ENCODE results near the gene RAD1.
"Not testable (repeated sequence)": the region's sequence is repeated elsewhere in the genome, so short reads cannot be mapped to it uniquely, and the experiment has no call there.

The RAD1 gene

GRCh38 chr5:34924462-34924765, 9.1 kb upstream of the RAD1 start:
- H3K9me3 ChIP-seq (ENCODE audit: insufficient read depth, low read depth, low read length) = no peaks in the 10 kb centered on the region
- peaks cover 22% of the 10 kb centered on the region for H4K20me1 ChIP-seq (ENCODE audit: insufficient read depth, low read length, poor library complexity, severe bottlenecking)
- no peaks in the 10 kb centered on the region for H3K9me2 ChIP-seq (replicated peaks; ENCODE audit: low read depth, low read length)
- peaks cover 69% of the 10 kb centered on the region for H3K36me3 ChIP-seq (ENCODE audit: insufficient read depth, low read length)
- no peak overlapping the region for H2AFZ ChIP-seq (ENCODE audit: low read length)
- TF ChIP-seq CTCF (conservative IDR thresholded peaks at IDR 0.05; ENCODE audit: low read length) = no peak
- H3K4me3 ChIP-seq (ENCODE audit: low read length, poor library complexity, severe bottlenecking) = no peak overlapping the region
- H3K9ac ChIP-seq (ENCODE audit: low read depth, low read length, poor library complexity, severe bottlenecking) = no peak overlapping the region
- peaks cover 9% of the 10 kb centered on the region for H3F3A ChIP-seq (ENCODE audit: low read depth)
- H3K79me2 ChIP-seq (ENCODE audit: insufficient read depth, low read length) = peaks cover 40% of the 10 kb centered on the region
- H3K4me2 ChIP-seq (ENCODE audit: low read depth, low read length, poor library complexity, severe bottlenecking) = no peak overlapping the region
- H3K4me1 ChIP-seq (ENCODE audit: insufficient read depth, low read length, poor library complexity, severe bottlenecking) = peaks cover 14% of the 10 kb centered on the region
- H3K27me3 ChIP-seq (ENCODE audit: insufficient read depth, low read length, poor library complexity, severe bottlenecking) = no peaks in the 10 kb centered on the region

GRCh38 chr5:34923694-34924461, 8.6 kb upstream of the RAD1 start:
- no peak overlapping the region for H3K4me3 ChIP-seq (ENCODE audit: low read length, poor library complexity, severe bottlenecking)
- peaks cover 16% of the 10 kb centered on the region for H3K4me1 ChIP-seq (ENCODE audit: insufficient read depth, low read length, poor library complexity, severe bottlenecking)
- no peak overlapping the region for H3K9ac ChIP-seq (ENCODE audit: low read depth, low read length, poor library complexity, severe bottlenecking)
- peaks cover 70% of the 10 kb centered on the region for H3K36me3 ChIP-seq (ENCODE audit: insufficient read depth, low read length)
- H3F3A ChIP-seq (ENCODE audit: low read depth) = peaks cover 9% of the 10 kb centered on the region
- H3K79me2 ChIP-seq (ENCODE audit: insufficient read depth, low read length) = peaks cover 45% of the 10 kb centered on the region
- no peaks in the 10 kb centered on the region for H3K9me2 ChIP-seq (replicated peaks; ENCODE audit: low read depth, low read length)
- no peaks in the 10 kb centered on the region for H3K27me3 ChIP-seq (ENCODE audit: insufficient read depth, low read length, poor library complexity, severe bottlenecking)
- H3K4me2 ChIP-seq (ENCODE audit: low read depth, low read length, poor library complexity, severe bottlenecking) = peak overlapping the region; percentile 9
- H4K20me1 ChIP-seq (ENCODE audit: insufficient read depth, low read length, poor library complexity, severe bottlenecking) = peaks cover 28% of the 10 kb centered on the region
- no peaks in the 10 kb centered on the region for H3K9me3 ChIP-seq (ENCODE audit: insufficient read depth, low read depth, low read length)
- H2AFZ ChIP-seq (ENCODE audit: low read length) = no peak overlapping the region
- TF ChIP-seq CTCF (conservative IDR thresholded peaks at IDR 0.05; ENCODE audit: low read length) (no peak), EZH2phosphoT487 (IDR thresholded peaks at IDR 0.05; ENCODE audit: borderline replicate concordance) (no peak)

- H3K27me3 ChIP-seq (ENCODE audit: insufficient read depth, low read length, poor library complexity, severe bottlenecking); H2AFZ ChIP-seq (ENCODE audit: low read length); H3K9ac ChIP-seq (ENCODE audit: low read depth, low read length, poor library complexity, severe bottlenecking); H3K9me3 ChIP-seq (ENCODE audit: insufficient read depth, low read depth, low read length); H3K9me2 ChIP-seq (replicated peaks; ENCODE audit: low read depth, low read length); H3K4me3 ChIP-seq (ENCODE audit: low read length, poor library complexity, severe bottlenecking); H3F3A ChIP-seq (ENCODE audit: low read depth): not testable (repeated sequence)
- Histone ChIP-seq H3K36me3 (ENCODE audit: insufficient read depth, low read length) (peaks cover 70% of the 10 kb centered on the region), H3K4me1 (ENCODE audit: insufficient read depth, low read length, poor library complexity, severe bottlenecking) (peaks cover 22% of the 10 kb centered on the region), H3K79me2 (ENCODE audit: insufficient read depth, low read length) (peaks cover 51% of the 10 kb centered on the region), H3K4me2 (ENCODE audit: low read depth, low read length, poor library complexity, severe bottlenecking) (peak overlapping the region; percentile 9), H4K20me1 (ENCODE audit: insufficient read depth, low read length, poor library complexity, severe bottlenecking) (peaks cover 33% of the 10 kb centered on the region)
Observed at GRCh38 chr5:34923256-34923655, 8.0 kb upstream of the RAD1 start.

- Histone ChIP-seq H2AFZ (ENCODE audit: low read length) (no peak overlapping the region), H3K9ac (ENCODE audit: low read depth, low read length, poor library complexity, severe bottlenecking) (peak overlapping the region; percentile 36), H3K9me2 (replicated peaks; ENCODE audit: low read depth, low read length) (no peaks in the 10 kb centered on the region), H3K27me3 (ENCODE audit: insufficient read depth, low read length, poor library complexity, severe bottlenecking) (no peaks in the 10 kb centered on the region), H3K9me3 (ENCODE audit: insufficient read depth, low read depth, low read length) (no peaks in the 10 kb centered on the region), H3K79me2 (ENCODE audit: insufficient read depth, low read length) (peaks cover 84% of the 10 kb centered on the region), H4K20me1 (ENCODE audit: insufficient read depth, low read length, poor library complexity, severe bottlenecking) (peaks cover 63% of the 10 kb centered on the region), H3K36me3 (ENCODE audit: insufficient read depth, low read length) (peaks cover 45% of the 10 kb centered on the region), H3F3A (ENCODE audit: low read depth) (peaks cover 4% of the 10 kb centered on the region; the same call in 1 of the 2 replicates), H3K4me2 (ENCODE audit: low read depth, low read length, poor library complexity, severe bottlenecking) (peak overlapping the region; percentile 99), H3K4me1 (ENCODE audit: insufficient read depth, low read length, poor library complexity, severe bottlenecking) (peaks cover 42% of the 10 kb centered on the region), H3K4me3 (ENCODE audit: low read length, poor library complexity, severe bottlenecking) (peak overlapping the region; percentile 97)
- TF ChIP-seq CTCF (conservative IDR thresholded peaks at IDR 0.05; ENCODE audit: low read length) (peak; percentile 27; the same call in 1 of the 2 replicates), EZH2phosphoT487 (IDR thresholded peaks at IDR 0.05; ENCODE audit: borderline replicate concordance) (no peak)
Observed at GRCh38 chr5:34919077-34919476, 3.8 kb upstream of the RAD1 start.
